MG63 (cell line): ENCODE measurements around the gene DEDD. TPM values are rescaled to one million over a fixed set of nuclear protein-coding genes. Genes with fewer than 3 reads are reported as not detected.

Experiments used
- DNase-seq: peaks from one replicate; pipeline ENCODE4 v3.0.0-alpha.2; 2020
- H3K27me3 ChIP-seq: fragments of 250-450 bp; sonication (Bioruptor Pico); 2 replicates; pipeline ENCODE4 v1.5.1; 2020; ENCODE audit warnings: mild to moderate bottlenecking, moderate library complexity
- H3K36me3 ChIP-seq: fragments of 250-450 bp; sonication (Bioruptor Pico); 2 replicates; pipeline ENCODE4 v1.5.1; 2020; ENCODE audit warnings: mild to moderate bottlenecking, moderate library complexity
- H3K4me3 ChIP-seq: fragments of 250-450 bp; sonication (Bioruptor Pico); 2 replicates; pipeline ENCODE4 v1.5.1; 2020; ENCODE audit warnings: mild to moderate bottlenecking, moderate library complexity
- H3K9me3 ChIP-seq: fragments of 250-450 bp; sonication (Bioruptor Pico); 2 replicates; pipeline ENCODE4 v1.5.1; 2020; ENCODE audit warnings: mild to moderate bottlenecking, moderate library complexity
- total RNA-seq: library from RNA; depleted of rRNA; stranded (reverse); fragments of >200 nt; shearing (Covaris generic); gene quantifications from 2 replicates; pipeline ENCODE4 v1.2.3, GENCODE V29; 2014; ENCODE audit warnings: low replicate concordance

The DEDD gene
- total RNA-seq, 1 experiment from 2014 or later: 39.8 TPM

- Histone ChIP-seq H3K4me3 (no peak overlapping the region), H3K36me3 (no peaks in the 10 kb centered on the region), H3K27me3 (no peaks in the 10 kb centered on the region), H3K9me3 (no peaks in the 10 kb centered on the region)
- DNase-seq: no peak
Measured at GRCh38 chr1:161089938-161090337, 42.5 kb downstream of the DEDD start.

- no peak within 1 kb of the TSS for H3K4me3 ChIP-seq
- no peak for DNase-seq
- H3K36me3 ChIP-seq: no peaks in the 10 kb centered on the region
- H3K27me3 ChIP-seq: no peaks in the 10 kb centered on the region
- H3K9me3 ChIP-seq: no peaks in the 10 kb centered on the region
Measured at GRCh38 chr1:161089251-161089924, 43.1 kb downstream of the DEDD start, which contains the start of gene NECTIN4. NECTIN4 (minus strand) TSS chr1:161089558; CDS start chr1:161089296, 262 bp downstream.

- Histone ChIP-seq H3K27me3 (no peaks in the 10 kb centered on the region), H3K36me3 (no peaks in the 10 kb centered on the region), H3K4me3 (no peak overlapping the region), H3K9me3 (no peaks in the 10 kb centered on the region)
- peak; percentile 50 for DNase-seq
Measured at GRCh38 chr1:161088587-161089110, 43.8 kb downstream of the DEDD start.

- H3K27me3 ChIP-seq: no peaks in the 10 kb centered on the region
- no peaks in the 10 kb centered on the region for H3K9me3 ChIP-seq
- no peak for DNase-seq
- no peaks in the 10 kb centered on the region for H3K36me3 ChIP-seq
- H3K4me3 ChIP-seq: no peak overlapping the region
Measured at GRCh38 chr1:161086457-161086856, 46.0 kb downstream of the DEDD start.

- no peaks in the 10 kb centered on the region for H3K9me3 ChIP-seq
- no peaks in the 10 kb centered on the region for H3K36me3 ChIP-seq
- H3K4me3 ChIP-seq: no peak overlapping the region
- no peaks in the 10 kb centered on the region for H3K27me3 ChIP-seq
- DNase-seq: peak; percentile 59
Measured at GRCh38 chr1:161085165-161085564, 47.3 kb downstream of the DEDD start.

GRCh38 chr1:161084597-161084988 lies 47.9 kb downstream of the DEDD start:
- H3K36me3 ChIP-seq: no peaks in the 10 kb centered on the region
- no peak for DNase-seq
- H3K4me3 ChIP-seq: no peak overlapping the region
- H3K9me3 ChIP-seq: no peaks in the 10 kb centered on the region
- no peaks in the 10 kb centered on the region for H3K27me3 ChIP-seq

GRCh38 chr1:161083748-161084596 lies 48.5 kb downstream of the DEDD start:
- H3K27me3 ChIP-seq: no peaks in the 10 kb centered on the region
- no peaks in the 10 kb centered on the region for H3K9me3 ChIP-seq
- DNase-seq: no peak
- H3K4me3 ChIP-seq: no peak overlapping the region
- no peaks in the 10 kb centered on the region for H3K36me3 ChIP-seq

- Histone ChIP-seq H3K36me3 (no peaks in the 10 kb centered on the region), H3K4me3 (no peak overlapping the region), H3K27me3 (no peaks in the 10 kb centered on the region), H3K9me3 (no peaks in the 10 kb centered on the region)
- DNase-seq: peak; percentile 94
Measured at GRCh38 chr1:161082996-161083747, 49.3 kb downstream of the DEDD start.

GRCh38 chr1:161082483-161082882 lies 50.0 kb downstream of the DEDD start:
- H3K4me3 ChIP-seq: no peak overlapping the region
- H3K9me3 ChIP-seq: no peaks in the 10 kb centered on the region
- H3K27me3 ChIP-seq: no peaks in the 10 kb centered on the region
- no peaks in the 10 kb centered on the region for H3K36me3 ChIP-seq
- no peak for DNase-seq

GRCh38 chr1:161081519-161081918 lies 50.9 kb downstream of the DEDD start:
- no peak overlapping the region for H3K4me3 ChIP-seq

GRCh38 chr1:161080441-161081405 lies 51.7 kb downstream of the DEDD start:
- Histone ChIP-seq H3K4me3 (no peak overlapping the region), H3K36me3 (no peaks in the 10 kb centered on the region), H3K9me3 (no peaks in the 10 kb centered on the region), H3K27me3 (no peaks in the 10 kb centered on the region)
- no peak for DNase-seq

More at GRCh38 chr1:161081519-161081918, 50.9 kb downstream of the DEDD start:
- Histone ChIP-seq H3K27me3 (no peaks in the 10 kb centered on the region), H3K36me3 (no peaks in the 10 kb centered on the region), H3K9me3 (no peaks in the 10 kb centered on the region)
- DNase-seq: no peak

- Histone ChIP-seq H3K9me3 (no peaks in the 10 kb centered on the region), H3K36me3 (no peaks in the 10 kb centered on the region), H3K4me3 (no peak overlapping the region), H3K27me3 (no peaks in the 10 kb centered on the region)
- DNase-seq: no peak
Measured at GRCh38 chr1:161079436-161080110, 52.9 kb downstream of the DEDD start.

- H3K4me3 ChIP-seq: no peak overlapping the region
- H3K9me3 ChIP-seq: no peaks in the 10 kb centered on the region
- DNase-seq: no peak
- no peaks in the 10 kb centered on the region for H3K27me3 ChIP-seq
- no peaks in the 10 kb centered on the region for H3K36me3 ChIP-seq
Measured at GRCh38 chr1:161077426-161077825, 55.0 kb downstream of the DEDD start.

- no peak for DNase-seq
- Histone ChIP-seq H3K4me3 (no peak overlapping the region), H3K9me3 (no peaks in the 10 kb centered on the region), H3K27me3 (no peaks in the 10 kb centered on the region), H3K36me3 (no peaks in the 10 kb centered on the region)
Measured at GRCh38 chr1:161076410-161076809, 56.1 kb downstream of the DEDD start.

- Histone ChIP-seq H3K27me3 (no peaks in the 10 kb centered on the region), H3K9me3 (no peaks in the 10 kb centered on the region), H3K4me3 (no peak overlapping the region), H3K36me3 (no peaks in the 10 kb centered on the region)
- DNase-seq: no peak
Measured at GRCh38 chr1:161074676-161075368, 57.6 kb downstream of the DEDD start.
